Kidney (tissue), 14 donors: ENCODE results near the gene TEKT3. TPM values are rescaled to one million over a fixed set of nuclear protein-coding genes. Genes with fewer than 3 reads are reported as not detected.

Experiments used
- DNase-seq, 5 donors: peaks; one replicate each; pipeline ENCODE4 v3.0.0-alpha.2; 2013 to 2020
- FAIRE-seq: peaks from 2 replicates; lab custom pipeline; 2012; peaks lifted over from hg19 to GRCh38; lab: Jason Lieb, UNC
- H3K27ac ChIP-seq, 2 donors: one replicate each; pipeline ENCODE4 v1.7.0; 2013; ENCODE audit warnings: low read depth in 2 of 2, low read length in 2 of 2, inconsistent platforms in 1 of 2
- H3K27me3 ChIP-seq: one replicate; pipeline ENCODE4 v1.7.1; 2013; ENCODE audit warnings: low read length, inconsistent platforms; ENCODE audit not compliant: control insufficient read depth, insufficient read depth
- H3K36me3 ChIP-seq, 3 donors: one replicate each; pipeline versions ENCODE4 v1.7.0 to v1.7.1; 2013; ENCODE audit warnings: low read length in 3 of 3, control low read depth in 1 of 3, inconsistent platforms in 1 of 3; ENCODE audit not compliant: insufficient read depth in 3 of 3, control insufficient read depth in 2 of 3
- H3K4me1 ChIP-seq, 3 donors: one replicate each; pipeline versions ENCODE4 v1.7.0 to v1.7.1; 2013; ENCODE audit warnings: low read length in 3 of 3, inconsistent platforms in 1 of 3, low read depth in 1 of 3; ENCODE audit not compliant: control insufficient read depth in 2 of 3, insufficient read depth in 2 of 3
- H3K4me3 ChIP-seq, 3 donors: one replicate each; pipeline versions ENCODE4 v1.7.0 to v1.8.1; 2013; ENCODE audit warnings: low read length in 3 of 3, control low read depth in 1 of 3, inconsistent platforms in 1 of 3
- H3K9ac ChIP-seq, 3 donors: one replicate each; pipeline versions ENCODE4 v1.7.0 to v1.7.1; 2013; ENCODE audit warnings: low read length in 3 of 3, control low read depth in 1 of 3, inconsistent platforms in 1 of 3
- H3K9me3 ChIP-seq, 3 donors: one replicate each; pipeline versions ENCODE4 v1.7.0 to v1.7.1; 2013; ENCODE audit warnings: low read length in 3 of 3, control low read depth in 1 of 3, inconsistent platforms in 1 of 3; ENCODE audit not compliant: control insufficient read depth in 2 of 3, insufficient read depth in 1 of 3
- CTCF ChIP-seq: IDR thresholded peaks from 3 replicates; pipeline ENCODE4 v1.5.1; 2012; ENCODE audit warnings: mild to moderate bottlenecking, moderate library complexity, borderline replicate concordance; ENCODE audit not compliant: insufficient read depth; ENCODE audit errors: extremely low read depth
- intact Hi-C: fragments of 100-400 bp; cut with DNase I; formaldehyde crosslinking; loops from one replicate; pipeline ENCODE4 v1.11.1; 2022
- polyA plus RNA-seq: library from polyadenylated mRNA; stranded (reverse); fragments of 350-450 nt; fragmentation: Illumina TruSeq; extraction: RNeasy Lipid Tissue Mini Kit (QIAGEN cat#74804); gene quantifications from one replicate; pipeline ENCODE4 v1.2.3, GENCODE V29; 2014; ENCODE audit warnings: low read depth, low replicate concordance; ENCODE audit not compliant: insufficient read depth
- total RNA-seq: library from RNA; stranded (reverse); fragmentation: NEBNext Ultra II Directional; extraction: Animal tissue kit (Norgen Biotek cat#: 25700); gene quantifications from one replicate; pipeline ENCODE4 v1.2.1, GENCODE V29; 2021
- donor health status: control.
- donor health status: control.
- donor health status: control.
- donor health status: control.
- donor health status: control.
- donor health status: DM: yes; HTN: yes; CAD: no.
- donor health status: Normal renal cell carcinoma (clear cell type).

Gene TEKT3
- total and polyA plus RNA-seq, 2 donors from 2014 or later, result 1.4 TPM; not detected in 1

- no peak for DNase-seq
- no peak overlapping the region for H3K9ac ChIP-seq
- FAIRE-seq, result no peak
- no peaks in the 10 kb centered on the region for H3K36me3 ChIP-seq
- no peaks in the 10 kb centered on the region for H3K27me3 ChIP-seq
- TF ChIP-seq CTCF, result no peak
- H3K4me3 ChIP-seq, result no peak overlapping the region
- H3K27ac ChIP-seq, result no peak overlapping the region
- no peaks in the 10 kb centered on the region for H3K4me1 ChIP-seq
- peaks cover 0 to 4% (median 0%) of the 10 kb centered on the region in 3 donors for H3K9me3 ChIP-seq
- intact Hi-C loops, result no loop called here
Measured at GRCh38 chr17:15298176-15298575, 43.2 kb downstream of the TEKT3 start.

GRCh38 chr17:15293558-15293957 lies 47.8 kb downstream of the TEKT3 start:
- FAIRE-seq, result no peak
- Histone ChIP-seq H3K27ac (no peak overlapping the region), H3K4me3 (no peak overlapping the region)

GRCh38 chr17:15291674-15292361 lies 49.6 kb downstream of the TEKT3 start:
- Histone ChIP-seq H3K9ac (no peak overlapping the region), H3K4me3 (no peak overlapping the region), H3K4me1 (no peaks in the 10 kb centered on the region), H3K27ac (no peak overlapping the region), H3K9me3 (no peaks in the 10 kb centered on the region), H3K27me3 (no peaks in the 10 kb centered on the region), H3K36me3 (no peaks in the 10 kb centered on the region)
- FAIRE-seq, result no peak
- DNase-seq, result peak in 2 of 5 donors; percentile 12 to 34
- intact Hi-C loops, result no loop called here
- TF ChIP-seq CTCF, result no peak

More at GRCh38 chr17:15293558-15293957, 47.8 kb downstream of the TEKT3 start:
- H3K4me1 ChIP-seq, result no peaks in the 10 kb centered on the region
- intact Hi-C loops, result no loop called here
- no peaks in the 10 kb centered on the region for H3K9me3 ChIP-seq
- DNase-seq, result no peak
- H3K27me3 ChIP-seq, result no peaks in the 10 kb centered on the region
- no peak for TF ChIP-seq CTCF
- H3K9ac ChIP-seq, result no peak overlapping the region
- H3K36me3 ChIP-seq, result no peaks in the 10 kb centered on the region
